ENCODE results near the gene SLC13A4. TPM values are rescaled to one million over a fixed set of nuclear protein-coding genes. Genes with fewer than 3 reads are reported as not detected.

Gene SLC13A4
- total and polyA plus RNA-seq, 7 donors = 0.01 to 0.08 (median 0.03) TPM; not detected in 4

- WGBS, 3 donors = 59 to 64% (median 60%) methylated on average over 4 of the region's 4 CpGs
- TF ChIP-seq, protein P1, sequence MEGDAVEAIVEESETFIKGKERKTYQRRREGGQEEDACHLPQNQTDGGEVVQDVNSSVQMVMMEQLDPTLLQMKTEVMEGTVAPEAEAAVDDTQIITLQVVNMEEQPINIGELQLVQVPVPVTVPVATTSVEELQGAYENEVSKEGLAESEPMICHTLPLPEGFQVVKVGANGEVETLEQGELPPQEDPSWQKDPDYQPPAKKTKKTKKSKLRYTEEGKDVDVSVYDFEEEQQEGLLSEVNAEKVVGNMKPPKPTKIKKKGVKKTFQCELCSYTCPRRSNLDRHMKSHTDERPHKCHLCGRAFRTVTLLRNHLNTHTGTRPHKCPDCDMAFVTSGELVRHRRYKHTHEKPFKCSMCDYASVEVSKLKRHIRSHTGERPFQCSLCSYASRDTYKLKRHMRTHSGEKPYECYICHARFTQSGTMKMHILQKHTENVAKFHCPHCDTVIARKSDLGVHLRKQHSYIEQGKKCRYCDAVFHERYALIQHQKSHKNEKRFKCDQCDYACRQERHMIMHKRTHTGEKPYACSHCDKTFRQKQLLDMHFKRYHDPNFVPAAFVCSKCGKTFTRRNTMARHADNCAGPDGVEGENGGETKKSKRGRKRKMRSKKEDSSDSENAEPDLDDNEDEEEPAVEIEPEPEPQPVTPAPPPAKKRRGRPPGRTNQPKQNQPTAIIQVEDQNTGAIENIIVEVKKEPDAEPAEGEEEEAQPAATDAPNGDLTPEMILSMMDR (IDR thresholded peaks at IDR 0.05) = no peak
- ATAC-seq = no peak
These were observed 15.7 kb downstream of the SLC13A4 start for GRCh38 chr7:135712182-135712782.

GRCh38 chr7:135711139-135711469 is 16.9 kb downstream of the SLC13A4 start:
- Histone ChIP-seq H3K4me3 (no peak overlapping the region), H3K27ac (no peak overlapping the region), H3K27me3 (ENCODE audit: insufficient read depth in 3 of 3, low read length in 2 of 3) (no peaks in the 10 kb centered on the region), H3K4me1 (no peaks in the 10 kb centered on the region), H3K36me3 (ENCODE audit: insufficient read depth in 1 of 2, low read depth in 1 of 2) (no peaks in the 10 kb centered on the region), H3K9me3 (no peaks in the 10 kb centered on the region)
- ATAC-seq (no peak), DNase-seq (no peak)
- TF ChIP-seq, protein P1 (IDR thresholded peaks at IDR 0.05) = no peak
- intact Hi-C loops (cut with DNase I) = no loop called here
- WGBS, 3 donors = 55 to 62% (median 60%) methylated on average over 8 of the region's 8 CpGs

More at GRCh38 chr7:135712182-135712782, 15.7 kb downstream of the SLC13A4 start:
- H3K36me3 ChIP-seq (ENCODE audit: insufficient read depth in 1 of 2, low read depth in 1 of 2) = no peaks in the 10 kb centered on the region
- no peaks in the 10 kb centered on the region for H3K4me1 ChIP-seq
- H3K9me3 ChIP-seq = no peaks in the 10 kb centered on the region
- no peak overlapping the region for H3K4me3 ChIP-seq
- no peak overlapping the region for H3K27ac ChIP-seq
- DNase-seq = no peak
- intact Hi-C loops (cut with DNase I) = no loop called here
- no peaks in the 10 kb centered on the region for H3K27me3 ChIP-seq (ENCODE audit: insufficient read depth in 3 of 3, low read length in 2 of 3)

DNA sequence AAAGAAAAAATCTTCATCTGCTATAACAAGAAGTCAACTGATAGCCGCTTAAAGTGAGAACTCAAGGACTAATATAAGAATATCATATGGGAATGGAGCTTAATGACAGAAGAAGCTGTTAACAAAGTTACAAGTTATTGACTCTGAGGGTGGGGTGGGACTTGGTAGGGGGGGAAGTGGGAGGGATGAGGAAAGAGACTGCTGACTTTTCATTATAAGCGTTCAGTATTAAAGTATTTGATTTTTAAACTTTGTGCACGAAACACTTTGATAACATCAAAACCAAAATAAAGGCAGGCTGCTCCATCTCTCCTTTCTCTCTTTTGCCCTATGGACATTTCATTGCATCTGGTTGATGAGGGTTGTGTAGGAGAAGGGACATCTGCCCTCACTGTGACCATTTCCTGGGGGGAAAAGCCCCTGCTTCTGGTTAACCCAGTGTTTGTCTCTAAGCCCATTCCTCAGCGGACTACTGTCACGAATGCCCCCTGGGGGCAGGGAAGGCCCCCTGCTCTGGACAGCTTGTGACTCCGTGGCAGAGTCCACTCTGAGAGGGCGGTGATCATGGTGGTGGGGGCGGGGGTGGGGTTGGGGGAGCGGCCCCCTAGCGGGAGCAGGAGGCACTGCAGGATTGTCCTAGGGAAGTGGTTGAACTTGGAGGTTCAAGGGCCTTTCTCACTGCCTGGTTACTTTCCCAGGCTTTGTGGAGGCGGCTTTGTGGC is 17.4 kb downstream of the SLC13A4 start:
- H3K4me3 ChIP-seq = no peak overlapping the region
- H3K9me3 ChIP-seq = no peaks in the 10 kb centered on the region
- peak in 2 of 4 donors; percentile 42 to 54 for ATAC-seq
- 48 to 50% (median 49%) methylated on average over 10 to 11 of the region's 11 CpGs for WGBS, 3 donors
- H3K36me3 ChIP-seq (ENCODE audit: insufficient read depth in 1 of 2, low read depth in 1 of 2) = no peaks in the 10 kb centered on the region
- intact Hi-C loops (cut with DNase I) = no loop called here
- H3K27ac ChIP-seq = no peak overlapping the region
- H3K4me1 ChIP-seq = no peaks in the 10 kb centered on the region
- TF ChIP-seq, protein P1 (IDR thresholded peaks at IDR 0.05) = peak; percentile 53
- DNase-seq = no peak
- no peaks in the 10 kb centered on the region for H3K27me3 ChIP-seq (ENCODE audit: insufficient read depth in 3 of 3, low read length in 2 of 3)

- Histone ChIP-seq H3K9me3 (no peaks in the 10 kb centered on the region), H3K4me1 (no peaks in the 10 kb centered on the region), H3K27me3 (ENCODE audit: insufficient read depth in 3 of 3, low read length in 2 of 3) (no peaks in the 10 kb centered on the region), H3K4me3 (no peak overlapping the region), H3K36me3 (ENCODE audit: insufficient read depth in 1 of 2, low read depth in 1 of 2) (no peaks in the 10 kb centered on the region), H3K27ac (no peak overlapping the region)
- WGBS, 3 donors = 92 to 93% (median 92%) methylated on average over 3 of the region's 3 CpGs
- DNase-seq = no peak
- intact Hi-C loops (cut with DNase I) = loop anchor here in 1 of 2 donors (5.0 kb wide), 1 partner anchor 37 kb away; no protein-coding TSS in a partner anchor
- TF ChIP-seq, protein P1 (IDR thresholded peaks at IDR 0.05) = no peak
- no peak for ATAC-seq
These were observed 18.5 kb downstream of the SLC13A4 start for GRCh38 chr7:135709508-135709907.
